Measurements from ENCODE around the gene BMERB1. TPM values are rescaled to one million over a fixed set of nuclear protein-coding genes. Genes with fewer than 3 reads are reported as not detected.

BMERB1 gene
- polyA plus RNA-seq, 4 donors: 0.89 to 20.9 (median 4.7) TPM

- no peaks in the 10 kb centered on the region for H3K4me1 ChIP-seq (ENCODE audit: control insufficient read depth in 3 of 3, insufficient read depth in 2 of 3, low read depth in 1 of 3, low read length in 2 of 3)
- H3K9me3 ChIP-seq (ENCODE audit: control insufficient read depth in 2 of 2, insufficient read depth in 1 of 2, low read depth in 1 of 2, low read length in 1 of 2): no peaks in the 10 kb centered on the region
- H3K27ac ChIP-seq (ENCODE audit: low read depth in 1 of 3, low read length in 2 of 3): no peak overlapping the region
- FAIRE-seq (no peak), DNase-seq (no peak)
- no peak overlapping the region for H3K4me3 ChIP-seq (ENCODE audit: low read depth in 1 of 3, low read length in 3 of 3)
- peaks cover 24 to 53% (median 33%) of the 10 kb centered on the region in 3 donors for H3K36me3 ChIP-seq (ENCODE audit: control insufficient read depth in 3 of 3, insufficient read depth in 2 of 3, low read depth in 1 of 3, low read length in 3 of 3)
- H3K27me3 ChIP-seq (ENCODE audit: control insufficient read depth in 3 of 3, insufficient read depth in 3 of 3, low read length in 3 of 3): no peaks in the 10 kb centered on the region
- WGBS, 3 donors: 92 to 94% (median 94%) methylated on average over 11 of the region's 11 CpGs
Observed at GRCh38 chr16:15616475-15617165, 182.2 kb downstream of the BMERB1 start.

- no peaks in the 10 kb centered on the region for H3K9me3 ChIP-seq (ENCODE audit: control insufficient read depth in 2 of 2, insufficient read depth in 1 of 2, low read depth in 1 of 2, low read length in 1 of 2)
- DNase-seq (no peak), FAIRE-seq (no peak)
- no peaks in the 10 kb centered on the region for H3K27me3 ChIP-seq (ENCODE audit: control insufficient read depth in 3 of 3, insufficient read depth in 3 of 3, low read length in 3 of 3)
- H3K4me1 ChIP-seq (ENCODE audit: control insufficient read depth in 3 of 3, insufficient read depth in 2 of 3, low read depth in 1 of 3, low read length in 2 of 3): no peaks in the 10 kb centered on the region
- H3K27ac ChIP-seq (ENCODE audit: low read depth in 1 of 3, low read length in 2 of 3): no peak overlapping the region
- peaks cover 22 to 61% (median 37%) of the 10 kb centered on the region in 3 donors for H3K36me3 ChIP-seq (ENCODE audit: control insufficient read depth in 3 of 3, insufficient read depth in 2 of 3, low read depth in 1 of 3, low read length in 3 of 3)
- WGBS, 3 donors: 91 to 95% (median 94%) methylated on average over 4 of the region's 4 CpGs
- H3K4me3 ChIP-seq (ENCODE audit: low read depth in 1 of 3, low read length in 3 of 3): no peak overlapping the region
Observed at GRCh38 chr16:15617901-15618300, 183.5 kb downstream of the BMERB1 start.

DNA sequence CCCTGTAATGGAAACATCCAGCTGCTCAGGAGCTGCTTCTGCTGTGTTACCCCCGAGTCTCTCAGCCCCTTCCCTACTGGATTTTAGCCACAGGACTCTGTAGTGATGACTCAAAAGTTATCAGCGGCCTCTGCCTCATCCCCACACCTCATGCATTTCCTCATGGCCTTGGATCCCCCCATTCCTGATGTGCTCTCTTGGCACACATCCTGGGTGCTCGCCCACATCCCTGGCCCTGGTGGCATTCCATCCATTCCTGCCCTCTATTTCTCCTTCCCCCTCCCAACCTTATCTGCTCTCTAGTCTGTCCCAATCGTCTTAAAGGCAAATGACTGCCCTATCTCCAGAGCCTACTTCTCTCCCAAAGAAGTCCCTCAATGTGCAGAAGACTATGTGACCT is 184.0 kb downstream of the BMERB1 start:
- H3K4me3 ChIP-seq (ENCODE audit: low read depth in 1 of 3, low read length in 3 of 3): no peak overlapping the region
- FAIRE-seq (no peak), DNase-seq (no peak)
- H3K4me1 ChIP-seq (ENCODE audit: control insufficient read depth in 3 of 3, insufficient read depth in 2 of 3, low read depth in 1 of 3, low read length in 2 of 3): no peaks in the 10 kb centered on the region
- no peak overlapping the region for H3K27ac ChIP-seq (ENCODE audit: low read depth in 1 of 3, low read length in 2 of 3)
- 90 to 99% (median 93%) methylated on average over 4 of the region's 4 CpGs for WGBS, 3 donors
- peaks cover 20 to 60% (median 35%) of the 10 kb centered on the region in 3 donors for H3K36me3 ChIP-seq (ENCODE audit: control insufficient read depth in 3 of 3, insufficient read depth in 2 of 3, low read depth in 1 of 3, low read length in 3 of 3)
- H3K27me3 ChIP-seq (ENCODE audit: control insufficient read depth in 3 of 3, insufficient read depth in 3 of 3, low read length in 3 of 3): no peaks in the 10 kb centered on the region
- H3K9me3 ChIP-seq (ENCODE audit: control insufficient read depth in 2 of 2, insufficient read depth in 1 of 2, low read depth in 1 of 2, low read length in 1 of 2): no peaks in the 10 kb centered on the region

DNA sequence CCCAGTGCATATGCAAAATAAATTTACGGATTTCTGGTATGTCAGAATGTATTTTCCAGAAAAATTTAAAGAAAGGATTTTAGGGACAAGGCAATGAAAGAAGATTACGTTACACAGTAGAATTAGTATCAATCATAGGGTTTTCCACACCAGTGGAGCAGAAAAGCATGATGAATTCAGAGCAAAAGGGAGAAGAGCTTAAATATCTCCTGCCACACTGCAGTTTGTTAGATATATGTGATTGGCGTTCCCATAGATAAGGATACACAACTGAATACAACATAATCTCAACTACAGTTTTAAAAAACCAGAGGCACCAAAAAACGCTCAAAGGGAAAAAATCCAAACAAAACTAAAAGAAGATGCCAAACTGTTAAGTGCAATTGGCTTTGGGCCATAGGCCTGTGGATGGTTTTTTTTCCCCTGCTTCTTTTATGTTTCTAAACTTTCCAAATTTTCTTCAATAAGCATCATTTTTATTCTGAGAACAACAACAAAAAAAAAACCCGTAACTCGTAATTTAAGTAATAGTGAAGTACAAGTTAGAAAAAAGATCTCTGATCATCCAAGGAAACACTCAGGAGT is 186.3 kb downstream of the BMERB1 start:
- Histone ChIP-seq H3K4me1 (ENCODE audit: control insufficient read depth in 3 of 3, insufficient read depth in 2 of 3, low read depth in 1 of 3, low read length in 2 of 3) (no peaks in the 10 kb centered on the region), H3K36me3 (ENCODE audit: control insufficient read depth in 3 of 3, insufficient read depth in 2 of 3, low read depth in 1 of 3, low read length in 3 of 3) (peaks cover 29 to 67% (median 49%) of the 10 kb centered on the region in 3 donors), H3K9me3 (ENCODE audit: control insufficient read depth in 2 of 2, insufficient read depth in 1 of 2, low read depth in 1 of 2, low read length in 1 of 2) (no peaks in the 10 kb centered on the region), H3K27ac (ENCODE audit: low read depth in 1 of 3, low read length in 2 of 3) (no peak overlapping the region), H3K27me3 (ENCODE audit: control insufficient read depth in 3 of 3, insufficient read depth in 3 of 3, low read length in 3 of 3) (no peaks in the 10 kb centered on the region), H3K4me3 (ENCODE audit: low read depth in 1 of 3, low read length in 3 of 3) (no peak overlapping the region)
- 78 to 91% (median 89%) methylated on average over 6 of the region's 6 CpGs for WGBS, 3 donors
- DNase-seq (no peak), FAIRE-seq (no peak)

DNA sequence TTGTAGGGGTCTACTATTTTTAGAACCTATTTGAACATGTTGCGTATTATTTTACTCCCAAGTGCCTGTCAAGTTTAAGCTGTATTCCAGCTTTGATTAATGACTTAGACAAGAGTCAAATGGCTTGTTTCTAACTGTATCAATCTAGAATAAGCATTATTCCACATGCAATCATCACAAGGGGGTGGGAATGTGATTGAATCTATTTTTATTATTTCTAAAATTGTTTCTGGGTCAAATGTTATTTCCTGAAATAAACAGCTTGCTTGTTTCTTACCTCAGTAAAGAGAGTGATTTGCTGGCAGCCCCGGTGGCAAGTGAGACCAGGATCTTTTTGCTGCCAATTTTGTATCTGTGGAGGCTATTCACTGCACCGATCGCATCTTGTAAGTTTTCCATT is 187.1 kb downstream of the BMERB1 start:
- no peak for FAIRE-seq
- H3K4me1 ChIP-seq (ENCODE audit: control insufficient read depth in 3 of 3, insufficient read depth in 2 of 3, low read depth in 1 of 3, low read length in 2 of 3): no peaks in the 10 kb centered on the region
- H3K4me3 ChIP-seq (ENCODE audit: low read depth in 1 of 3, low read length in 3 of 3): no peak overlapping the region
- WGBS, 3 donors: 74 to 94% (median 86%) methylated on average over 4 of the region's 4 CpGs
- H3K27me3 ChIP-seq (ENCODE audit: control insufficient read depth in 3 of 3, insufficient read depth in 3 of 3, low read length in 3 of 3): no peaks in the 10 kb centered on the region
- H3K9me3 ChIP-seq (ENCODE audit: control insufficient read depth in 2 of 2, insufficient read depth in 1 of 2, low read depth in 1 of 2, low read length in 1 of 2): no peaks in the 10 kb centered on the region
- no peak overlapping the region for H3K27ac ChIP-seq (ENCODE audit: low read depth in 1 of 3, low read length in 2 of 3)
- DNase-seq: no peak
- peaks cover 27 to 65% (median 43%) of the 10 kb centered on the region in 3 donors for H3K36me3 ChIP-seq (ENCODE audit: control insufficient read depth in 3 of 3, insufficient read depth in 2 of 3, low read depth in 1 of 3, low read length in 3 of 3)

DNA sequence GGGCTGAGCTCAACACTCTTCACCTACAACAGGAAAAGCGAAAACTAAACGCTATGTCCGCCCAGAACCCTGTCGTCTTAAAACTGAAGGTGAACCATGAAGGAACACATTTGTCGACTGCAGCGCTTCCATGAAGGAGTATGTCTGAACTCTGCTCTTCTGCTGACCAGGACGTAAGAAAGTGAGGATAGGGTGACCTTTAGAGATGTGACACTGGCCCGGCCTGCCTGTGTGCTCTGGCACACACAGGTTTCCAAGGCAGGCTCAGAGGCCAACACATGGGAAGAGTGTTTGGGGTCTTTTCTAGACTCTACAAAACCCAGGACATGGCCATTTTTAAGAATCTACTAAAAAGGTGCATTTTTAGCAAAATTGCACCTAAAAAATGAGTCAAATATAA is 187.5 kb downstream of the BMERB1 start:
- no peak overlapping the region for H3K27ac ChIP-seq (ENCODE audit: low read depth in 1 of 3, low read length in 2 of 3)
- H3K4me3 ChIP-seq (ENCODE audit: low read depth in 1 of 3, low read length in 3 of 3): no peak overlapping the region
- no peaks in the 10 kb centered on the region for H3K4me1 ChIP-seq (ENCODE audit: control insufficient read depth in 3 of 3, insufficient read depth in 2 of 3, low read depth in 1 of 3, low read length in 2 of 3)
- H3K27me3 ChIP-seq (ENCODE audit: control insufficient read depth in 3 of 3, insufficient read depth in 3 of 3, low read length in 3 of 3): no peaks in the 10 kb centered on the region
- WGBS, 3 donors: 85 to 93% (median 93%) methylated on average over 8 of the region's 8 CpGs
- peaks cover 25 to 62% (median 40%) of the 10 kb centered on the region in 3 donors for H3K36me3 ChIP-seq (ENCODE audit: control insufficient read depth in 3 of 3, insufficient read depth in 2 of 3, low read depth in 1 of 3, low read length in 3 of 3)
- no peak for DNase-seq
- no peaks in the 10 kb centered on the region for H3K9me3 ChIP-seq (ENCODE audit: control insufficient read depth in 2 of 2, insufficient read depth in 1 of 2, low read depth in 1 of 2, low read length in 1 of 2)
- no peak for FAIRE-seq

- FAIRE-seq (no peak), DNase-seq (no peak)
- Histone ChIP-seq H3K27me3 (ENCODE audit: control insufficient read depth in 3 of 3, insufficient read depth in 3 of 3, low read length in 3 of 3) (no peaks in the 10 kb centered on the region), H3K4me3 (ENCODE audit: low read depth in 1 of 3, low read length in 3 of 3) (no peak overlapping the region), H3K9me3 (ENCODE audit: control insufficient read depth in 2 of 2, insufficient read depth in 1 of 2, low read depth in 1 of 2, low read length in 1 of 2) (no peaks in the 10 kb centered on the region), H3K27ac (ENCODE audit: low read depth in 1 of 3, low read length in 2 of 3) (no peak overlapping the region), H3K36me3 (ENCODE audit: control insufficient read depth in 3 of 3, insufficient read depth in 2 of 3, low read depth in 1 of 3, low read length in 3 of 3) (peaks cover 18 to 25% (median 25%) of the 10 kb centered on the region in 3 donors), H3K4me1 (ENCODE audit: control insufficient read depth in 3 of 3, insufficient read depth in 2 of 3, low read depth in 1 of 3, low read length in 2 of 3) (no peaks in the 10 kb centered on the region)
- 98 to 100% (median 100%) methylated on average over 2 of the region's 2 CpGs for WGBS, 3 donors
Observed at GRCh38 chr16:15631730-15632409, 197.5 kb downstream of the BMERB1 start.

GRCh38 chr16:15635926-15636325 is 201.5 kb downstream of the BMERB1 start:
- WGBS, 3 donors: 89 to 90% (median 90%) methylated on average over 9 of the region's 9 CpGs
- Histone ChIP-seq H3K27ac (ENCODE audit: low read depth in 1 of 3, low read length in 2 of 3) (no peak overlapping the region), H3K9me3 (ENCODE audit: control insufficient read depth in 2 of 2, insufficient read depth in 1 of 2, low read depth in 1 of 2, low read length in 1 of 2) (no peaks in the 10 kb centered on the region), H3K4me1 (ENCODE audit: control insufficient read depth in 3 of 3, insufficient read depth in 2 of 3, low read depth in 1 of 3, low read length in 2 of 3) (peaks cover 0 to 3% (median 0%) of the 10 kb centered on the region in 3 donors), H3K36me3 (ENCODE audit: control insufficient read depth in 3 of 3, insufficient read depth in 2 of 3, low read depth in 1 of 3, low read length in 3 of 3) (peaks cover 13 to 32% (median 20%) of the 10 kb centered on the region in 3 donors), H3K27me3 (ENCODE audit: control insufficient read depth in 3 of 3, insufficient read depth in 3 of 3, low read length in 3 of 3) (no peaks in the 10 kb centered on the region), H3K4me3 (ENCODE audit: low read depth in 1 of 3, low read length in 3 of 3) (no peak overlapping the region)
- FAIRE-seq (no peak), DNase-seq (no peak)

Measured in small intestine (tissue), 7 donors.